ENCODE results near the gene PLEKHM3.
"Not testable (repeated sequence)": the region's sequence is repeated elsewhere in the genome, so short reads cannot be mapped to it uniquely, and the experiment has no call there.

PLEKHM3 gene

GRCh38 chr2:208037564-208038487 is 12.5 kb upstream of the PLEKHM3 start:
- no peak for DNase-seq

- no peak for DNase-seq
These were observed 11.0 kb upstream of the PLEKHM3 start for GRCh38 chr2:208036357-208036756.

- no peak for DNase-seq
These were observed 9.3 kb upstream of the PLEKHM3 start for GRCh38 chr2:208034503-208035140.

- no peak for DNase-seq
These were observed 8.6 kb upstream of the PLEKHM3 start for GRCh38 chr2:208033701-208034502.

- no peak for DNase-seq
These were observed 6.3 kb upstream of the PLEKHM3 start for GRCh38 chr2:208031608-208032019.

- peak; percentile 78 for DNase-seq
These were observed 472 bp upstream of the PLEKHM3 start for GRCh38 chr2:208025814-208026184.

GRCh38 chr2:208024091-208024490 is 1.2 kb downstream of the PLEKHM3 start:
- no peak for DNase-seq

GRCh38 chr2:208020253-208020652 is 5.1 kb downstream of the PLEKHM3 start:
- DNase-seq = no peak

- not testable (repeated sequence) for DNase-seq
These were observed 7.1 kb downstream of the PLEKHM3 start for GRCh38 chr2:208018124-208018712.

GRCh38 chr2:208017721-208018120 is 7.6 kb downstream of the PLEKHM3 start:
- DNase-seq = no peak

- DNase-seq = no peak
These were observed 9.9 kb downstream of the PLEKHM3 start for GRCh38 chr2:208015475-208015874.

GRCh38 chr2:208013285-208014178 is 11.8 kb downstream of the PLEKHM3 start:
- no peak for DNase-seq

- DNase-seq = no peak
These were observed 12.9 kb downstream of the PLEKHM3 start for GRCh38 chr2:208012449-208012848.

GRCh38 chr2:208010506-208010905 is 14.8 kb downstream of the PLEKHM3 start:
- no peak for DNase-seq

GRCh38 chr2:208006833-208007232 is 18.5 kb downstream of the PLEKHM3 start:
- DNase-seq = no peak

- no peak for DNase-seq
These were observed 19.0 kb downstream of the PLEKHM3 start for GRCh38 chr2:208006337-208006736.

- no peak for DNase-seq
These were observed 23.4 kb downstream of the PLEKHM3 start for GRCh38 chr2:208001924-208002323.

GRCh38 chr2:208000701-208001395 is 24.5 kb downstream of the PLEKHM3 start:
- no peak for DNase-seq

GRCh38 chr2:207996848-207997247 is 28.5 kb downstream of the PLEKHM3 start:
- no peak for DNase-seq

- DNase-seq = no peak
These were observed 29.4 kb downstream of the PLEKHM3 start for GRCh38 chr2:207995887-207996286.

GRCh38 chr2:207993151-207993763 is 32.1 kb downstream of the PLEKHM3 start:
- DNase-seq = no peak

Data from activated CD8-positive, alpha-beta memory T cell treated with anti-CD3 and anti-CD28 coated beads for 24 hours (primary cell).